GM12878 (cell line): ENCODE data around the gene CRTC3. TPM values are rescaled to one million over a fixed set of nuclear protein-coding genes. Genes with fewer than 3 reads are reported as not detected.

ENCODE experiments used
- ATAC-seq: fragments of 200-7000 bp; cut with Tn5 transposase; 3 replicates; pipeline ENCODE4 v1.9.1; 2020; ENCODE audit warnings: mild to moderate bottlenecking, moderate library complexity
- BruUV-seq: library from RNA; stranded (reverse); fragments of 400-500 nt; replicated peaks from 2 replicates; lab custom pipeline; 2021; lab: Mats Ljungman, UMichigan
- CTCF ChIA-PET: fragments of 300-600 bp; sonication (Branson Sonifier 250); formaldehyde crosslinking; extraction: SDS; loops from one replicate; lab custom pipeline; 2021; ENCODE audit warnings: inconsistent platforms; lab: Yijun Ruan, JAX
- POLR2A ChIA-PET: fragments of 350-600 bp; formaldehyde crosslinking; extraction: SDS; loops from one replicate; lab custom pipeline; 2021; ENCODE audit warnings: inconsistent platforms; lab: Charles Lee
- RAD21 ChIA-PET: fragments of 300-600 bp; sonication (Branson Sonifier 250); formaldehyde crosslinking; loops from one replicate; lab custom pipeline; 2023; ENCODE audit warnings: antibody characterized with exemption; ENCODE audit not compliant: unreplicated experiment; lab: Charles Lee
- SMC1A ChIA-PET: fragments of 300-600 bp; sonication (Branson Sonifier 250); formaldehyde crosslinking; loops from one replicate; lab custom pipeline; 2023; ENCODE audit not compliant: unreplicated experiment, uncharacterized antibody; lab: Charles Lee
- DNase-seq: peaks from one replicate; pipeline ENCODE4 v3.0.0-alpha.2; 2011; ENCODE audit warnings: low read depth, low spot score
- FAIRE-seq: peaks from 3 replicates; lab custom pipeline; 2011; peaks lifted over from hg19 to GRCh38; lab: Jason Lieb, UNC
- H2AFZ ChIP-seq: 2 replicates; pipeline ENCODE4 v1.6.0; 2011; ENCODE audit warnings: low read depth, low read length, control low read depth; ENCODE audit not compliant: control insufficient read depth
- H3K27ac ChIP-seq: 2 replicates; pipeline ENCODE4 v1.5.1; 2011; ENCODE audit warnings: control low read depth; ENCODE audit not compliant: control insufficient read depth, insufficient read depth
- H3K27me3 ChIP-seq, 2 experiments: replicated peaks in 1 of 2; 2 replicates each; pipeline versions ENCODE4 v1.6.0 to v1.6.1; 2011; ENCODE audit warnings: low read length in 1 of 2; ENCODE audit not compliant: control insufficient read depth in 2 of 2, insufficient read depth in 2 of 2
- H3K36me3 ChIP-seq, 2 experiments: 2 replicates each; pipeline ENCODE4 v1.5.1; 2011; ENCODE audit warnings: low read length in 1 of 2; ENCODE audit not compliant: control insufficient read depth in 2 of 2, insufficient read depth in 2 of 2
- H3K4me1 ChIP-seq: 2 replicates; pipeline ENCODE4 v1.6.1; 2011; ENCODE audit warnings: mild to moderate bottlenecking, low read length, moderate library complexity, mixed read lengths; ENCODE audit not compliant: control insufficient read depth, insufficient read depth
- H3K4me2 ChIP-seq: 2 replicates; pipeline ENCODE4 v1.6.0; 2011; ENCODE audit warnings: control low read depth; ENCODE audit not compliant: control insufficient read depth, insufficient read depth
- H3K4me3 ChIP-seq: fragments of 200-600 bp; sonication (generic); 2 replicates; pipeline ENCODE4 v1.5.1; 2016
- H3K79me2 ChIP-seq: 2 replicates; pipeline ENCODE4 v1.6.0; 2011; ENCODE audit warnings: low read length; ENCODE audit not compliant: control insufficient read depth, insufficient read depth
- H3K9ac ChIP-seq: 2 replicates; pipeline ENCODE4 v1.8.0; 2011; ENCODE audit warnings: low read length, control low read depth, mixed read lengths; ENCODE audit not compliant: control insufficient read depth, insufficient read depth
- H3K9me3 ChIP-seq: replicated peaks from 3 replicates; pipeline ENCODE4 v1.5.1; 2011; ENCODE audit warnings: mild to moderate bottlenecking, low read length; ENCODE audit not compliant: control insufficient read depth, insufficient read depth
- H4K20me1 ChIP-seq: 2 replicates; pipeline ENCODE4 v1.6.0; 2011; ENCODE audit not compliant: control insufficient read depth, insufficient read depth
- ESRRA ChIP-seq: IDR thresholded peaks from 2 replicates; pipeline ENCODE4 v1.6.1; 2012; ENCODE audit warnings: mild to moderate bottlenecking, low read length, improper control_type of control experiment
- MEF2B ChIP-seq: fragments of 450-650 bp; IDR thresholded peaks from 2 replicates; pipeline ENCODE4 v1.6.1; 2018; ENCODE audit warnings: mild to moderate bottlenecking, moderate library complexity; ENCODE audit not compliant: partially characterized antibody, poor library complexity, severe bottlenecking
- MTA3 ChIP-seq: IDR thresholded peaks from 2 replicates; pipeline ENCODE4 v1.6.1; 2012; ENCODE audit warnings: low read length, inconsistent platforms, borderline replicate concordance
- POLR2AphosphoS5 ChIP-seq: IDR thresholded peaks from 2 replicates; pipeline ENCODE4 v1.6.1; 2011; ENCODE audit warnings: mild to moderate bottlenecking, low read length, inconsistent platforms
- SRF ChIP-seq, 2 experiments: IDR thresholded peaks; 2 replicates each; pipeline ENCODE4 v1.6.1; 2011; ENCODE audit warnings: low read depth in 2 of 2, low read length in 2 of 2, mild to moderate bottlenecking in 1 of 2, moderate library complexity in 1 of 2
- TAF1 ChIP-seq: IDR thresholded peaks from 2 replicates; pipeline ENCODE4 v1.6.1; 2011; ENCODE audit warnings: mild to moderate bottlenecking, low read depth, low read length, borderline replicate concordance
- TBL1XR1 ChIP-seq: IDR thresholded peaks from 2 replicates; pipeline ENCODE4 v1.6.1; 2012; ENCODE audit warnings: low read depth, low read length, improper control_type of control experiment
- WGBS: methylation state at CpG from one replicate; pipeline ENCODE4 v1.1.6; 2016; ENCODE audit warnings: low lambda C conversion rate; ENCODE audit not compliant: insufficient replicate concordance, insufficient coverage; ENCODE audit errors: missing lambda C conversion rate; 5-methylcytosine and 5-hydroxymethylcytosine counted together
- in situ Hi-C: fragments of 300-500 bp; cut with MboI; formaldehyde crosslinking; loops from 9 replicates; pipeline ENCODE4 v1.14.3; 2018; ENCODE audit warnings: mixed read lengths
- intact Hi-C: fragments of 100-400 bp; cut with micrococcal nuclease; formaldehyde crosslinking; loops from one replicate; pipeline ENCODE4 v1.14.2; 2022; ENCODE audit not compliant: unreplicated experiment
- polyA plus RNA-seq, 11 experiments: library from polyadenylated mRNA; depleted of rRNA in 4 of 11; unstranded in 6 of 11; stranded (reverse) in 5 of 11; fragments of >200 nt; fragmentation: Nextera tagmentation in 4 of 11; fragmentation: Illumina TruSeq in 1 of 11; extraction: Ambion mirVana in 4 of 11; extraction: Trizol in 1 of 11; gene quantifications; 1 replicate in 1 of 11; 2 replicates in 10 of 11; pipeline versions ENCODE4 v1.2.1 to v1.2.3, GENCODE V29; 2011 to 2016; ENCODE audit warnings: inconsistent platforms in 2 of 11, missing spikeins in 2 of 11, low read depth in 1 of 11
- total RNA-seq, 4 experiments: library from RNA; depleted of rRNA in 3 of 4; stranded (reverse); fragments of >200 nt in 3 of 4; fragmentation: Illumina TruSeq in 1 of 4; extraction: Trizol in 1 of 4; gene quantifications; 2 replicates each; pipeline versions ENCODE4 v1.2.1 to v1.2.3, GENCODE V29; 2013 to 2021
- TF ChIP-seq, protein P1 (sequence below): fragments of 450-650 bp; IDR thresholded peaks from 2 replicates; pipeline ENCODE4 v1.6.1; 2018; ENCODE audit warnings: borderline replicate concordance, mild to moderate bottlenecking; ENCODE audit not compliant: partially characterized antibody

Gene CRTC3
- total and polyA plus RNA-seq, 10 of the 15 experiments (the other 5 are each of a cell fraction or from before 2014, with no cell fraction given), result 3.5 to 36.9 (median 18.9) TPM

DNA sequence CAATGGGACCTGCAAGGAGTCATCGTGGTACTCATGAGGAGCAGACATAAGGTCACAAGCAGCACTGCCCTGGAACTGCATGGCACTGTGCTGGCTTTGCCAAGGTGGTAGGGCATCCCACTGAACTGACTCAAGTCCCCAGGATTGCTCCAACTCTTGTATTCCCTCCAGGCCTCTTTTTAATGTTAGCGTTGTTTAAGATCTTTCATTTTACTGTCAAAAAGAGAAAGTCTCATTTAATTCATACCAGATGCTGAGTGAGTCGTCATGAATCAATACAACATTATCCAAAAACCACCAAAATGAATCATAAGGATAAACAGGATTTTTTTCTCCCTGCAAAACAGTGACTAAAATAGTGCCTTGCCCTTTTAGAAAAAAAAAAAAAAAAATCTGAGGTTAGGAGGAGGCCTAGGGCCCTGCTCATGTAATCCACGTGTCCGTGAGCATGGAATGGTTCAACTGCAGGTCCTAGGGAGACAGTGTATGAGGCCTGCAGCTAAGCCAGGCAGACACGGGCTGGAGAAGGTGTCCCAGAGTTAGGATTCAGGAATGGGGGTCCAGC, 150.7 kb downstream of the CRTC3 start:
- no peak overlapping the region for H2AFZ ChIP-seq
- no peak for ATAC-seq

DNA sequence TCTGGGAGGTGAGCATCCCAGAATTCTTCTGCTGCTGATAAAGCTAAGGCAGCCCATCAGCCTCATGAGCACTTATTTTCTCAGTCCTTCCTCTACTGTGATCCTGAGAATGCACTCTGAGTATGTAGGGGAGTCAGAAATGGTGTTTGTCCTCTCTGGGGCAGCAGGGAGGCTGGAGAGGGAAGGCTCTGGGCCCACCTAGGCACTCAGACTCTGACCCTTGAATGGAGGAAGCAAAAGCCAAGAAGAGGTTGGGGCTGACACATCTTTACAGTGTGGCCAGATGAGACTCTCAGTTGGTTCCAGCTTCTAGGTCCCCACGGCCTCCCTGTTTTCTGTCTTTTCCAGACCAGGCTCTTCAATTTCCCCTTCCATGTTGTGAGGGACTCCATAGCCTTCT, 151.3 kb downstream of the CRTC3 start:
- no peaks in the 10 kb centered on the region for H3K36me3 ChIP-seq
- RAD21 ChIA-PET, result no interaction called here
- no peak overlapping the region for H3K9ac ChIP-seq
- H3K9me3 ChIP-seq, result no peaks in the 10 kb centered on the region; the same call in 2 of the 3 replicates
- H3K79me2 ChIP-seq, result no peaks in the 10 kb centered on the region
- CTCF ChIA-PET, result no interaction called here
- H3K27ac ChIP-seq, result no peak overlapping the region
- H3K4me1 ChIP-seq, result peaks cover 36% of the 10 kb centered on the region
- H4K20me1 ChIP-seq, result no peaks in the 10 kb centered on the region
- WGBS, result 75% methylated on average over 1 of the region's 1 CpG
- ATAC-seq, result no peak
- DNase-seq, result no peak
- intact Hi-C loops, result no loop called here
- no peak overlapping the region for H3K4me2 ChIP-seq
- H3K27me3 ChIP-seq, result no peaks in the 10 kb centered on the region
- no TSS peak for BruUV-seq
- SMC1A ChIA-PET, result interaction anchor here (6.9 kb wide), 1 partner anchor 14 kb away, joined by 112 read pairs; no protein-coding TSS in a partner anchor
- TF ChIP-seq SRF (IDR thresholded peaks at IDR 0.05; ENCODE audit: low read depth in 2 of 2, low read length in 2 of 2), result no peak
- TF ChIP-seq POLR2AphosphoS5, result no peak
- TF ChIP-seq MEF2B, result no peak
- TF ChIP-seq ESRRA, result no peak
- TF ChIP-seq, protein P1, sequence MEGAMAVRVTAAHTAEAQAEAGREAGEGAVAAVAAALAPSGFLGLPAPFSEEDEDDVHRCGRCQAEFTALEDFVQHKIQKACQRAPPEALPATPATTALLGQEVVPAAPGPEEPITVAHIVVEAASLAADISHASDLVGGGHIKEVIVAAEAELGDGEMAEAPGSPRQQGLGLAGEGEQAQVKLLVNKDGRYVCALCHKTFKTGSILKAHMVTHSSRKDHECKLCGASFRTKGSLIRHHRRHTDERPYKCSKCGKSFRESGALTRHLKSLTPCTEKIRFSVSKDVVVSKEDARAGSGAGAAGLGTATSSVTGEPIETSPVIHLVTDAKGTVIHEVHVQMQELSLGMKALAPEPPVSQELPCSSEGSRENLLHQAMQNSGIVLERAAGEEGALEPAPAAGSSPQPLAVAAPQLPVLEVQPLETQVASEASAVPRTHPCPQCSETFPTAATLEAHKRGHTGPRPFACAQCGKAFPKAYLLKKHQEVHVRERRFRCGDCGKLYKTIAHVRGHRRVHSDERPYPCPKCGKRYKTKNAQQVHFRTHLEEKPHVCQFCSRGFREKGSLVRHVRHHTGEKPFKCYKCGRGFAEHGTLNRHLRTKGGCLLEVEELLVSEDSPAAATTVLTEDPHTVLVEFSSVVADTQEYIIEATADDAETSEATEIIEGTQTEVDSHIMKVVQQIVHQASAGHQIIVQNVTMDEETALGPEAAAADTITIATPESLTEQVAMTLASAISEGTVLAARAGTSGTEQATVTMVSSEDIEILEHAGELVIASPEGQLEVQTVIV, result no peak
- POLR2A ChIA-PET, result interaction anchor here (0.9 to 1.2 kb wide), 2 partner anchors 25 to 120 kb away, joined by 3 read pairs; no protein-coding TSS in a partner anchor
- H3K4me3 ChIP-seq, result no peak overlapping the region
- no peak for FAIRE-seq
- in situ Hi-C loops, result no loop called here
- no peak overlapping the region for H2AFZ ChIP-seq

More for the DNA sequence above, 150.7 kb downstream of the CRTC3 start:
- Histone ChIP-seq H3K36me3 (no peaks in the 10 kb centered on the region), H3K79me2 (no peaks in the 10 kb centered on the region), H3K9ac (no peak overlapping the region), H3K27ac (no peak overlapping the region), H3K4me1 (peaks cover 30% of the 10 kb centered on the region), H3K4me2 (no peak overlapping the region), H3K27me3 (no peaks in the 10 kb centered on the region), H4K20me1 (no peaks in the 10 kb centered on the region), H3K9me3 (no peaks in the 10 kb centered on the region; the same call in 2 of the 3 replicates), H3K4me3 (no peak overlapping the region)
- CTCF ChIA-PET, result no interaction called here
- TF ChIP-seq TBL1XR1 (no peak), TAF1 (no peak), MTA3 (no peak)
- RAD21 ChIA-PET, result no interaction called here
- POLR2A ChIA-PET, result interaction anchor here (1.2 kb wide), 1 partner anchor 24 kb away, joined by 3 read pairs; no protein-coding TSS in a partner anchor
- DNase-seq (no peak), FAIRE-seq (no peak)
- SMC1A ChIA-PET, result interaction anchor here (6.9 kb wide), 1 partner anchor 13 kb away, joined by 112 read pairs; no protein-coding TSS in a partner anchor
- 71% methylated on average over 6 of the region's 6 CpGs for WGBS
- in situ Hi-C loops (no loop called here), intact Hi-C loops (no loop called here)
- BruUV-seq, result no TSS peak
